GM12891 (cell line): ENCODE measurements around the gene DLX6.

ENCODE experiments used
- DNase-seq: peaks from one replicate; pipeline ENCODE4 v3.0.0; 2011; ENCODE audit warnings: low spot score; ENCODE audit not compliant: insufficient read length
- FAIRE-seq: peaks from 2 replicates; lab custom pipeline; 2011; peaks lifted over from hg19 to GRCh38; lab: Jason Lieb, UNC
- PAX5 ChIP-seq: IDR thresholded peaks from 2 replicates; pipeline ENCODE4 v1.6.1; 2011; ENCODE audit warnings: low read length, moderate library complexity, mild to moderate bottlenecking; ENCODE audit not compliant: insufficient read depth, severe bottlenecking
- POLR2A ChIP-seq: IDR thresholded peaks from 2 replicates; pipeline ENCODE4 v1.6.1; 2011; ENCODE audit warnings: low read depth, low read length, control low read depth
- POLR2AphosphoS5 ChIP-seq: IDR thresholded peaks from 2 replicates; pipeline ENCODE4 v1.6.1; 2011; ENCODE audit warnings: low read depth, low read length, control low read depth
- POU2F2 ChIP-seq: IDR thresholded peaks from 2 replicates; pipeline ENCODE4 v1.6.1; 2011; ENCODE audit warnings: low read depth, mild to moderate bottlenecking, control low read depth, low read length, moderate library complexity
- SPI1 ChIP-seq: IDR thresholded peaks from 2 replicates; pipeline ENCODE4 v1.6.1; 2011; ENCODE audit warnings: low read depth, low read length, control low read depth
- TAF1 ChIP-seq: IDR thresholded peaks from 2 replicates; pipeline ENCODE4 v1.6.1; 2011; ENCODE audit warnings: low read depth, low read length, control low read depth

The DLX6 gene

GRCh38 chr7:96995406-96996110, 9.8 kb upstream of the DLX6 start:
- no peak for FAIRE-seq
- no peak for DNase-seq

DNA sequence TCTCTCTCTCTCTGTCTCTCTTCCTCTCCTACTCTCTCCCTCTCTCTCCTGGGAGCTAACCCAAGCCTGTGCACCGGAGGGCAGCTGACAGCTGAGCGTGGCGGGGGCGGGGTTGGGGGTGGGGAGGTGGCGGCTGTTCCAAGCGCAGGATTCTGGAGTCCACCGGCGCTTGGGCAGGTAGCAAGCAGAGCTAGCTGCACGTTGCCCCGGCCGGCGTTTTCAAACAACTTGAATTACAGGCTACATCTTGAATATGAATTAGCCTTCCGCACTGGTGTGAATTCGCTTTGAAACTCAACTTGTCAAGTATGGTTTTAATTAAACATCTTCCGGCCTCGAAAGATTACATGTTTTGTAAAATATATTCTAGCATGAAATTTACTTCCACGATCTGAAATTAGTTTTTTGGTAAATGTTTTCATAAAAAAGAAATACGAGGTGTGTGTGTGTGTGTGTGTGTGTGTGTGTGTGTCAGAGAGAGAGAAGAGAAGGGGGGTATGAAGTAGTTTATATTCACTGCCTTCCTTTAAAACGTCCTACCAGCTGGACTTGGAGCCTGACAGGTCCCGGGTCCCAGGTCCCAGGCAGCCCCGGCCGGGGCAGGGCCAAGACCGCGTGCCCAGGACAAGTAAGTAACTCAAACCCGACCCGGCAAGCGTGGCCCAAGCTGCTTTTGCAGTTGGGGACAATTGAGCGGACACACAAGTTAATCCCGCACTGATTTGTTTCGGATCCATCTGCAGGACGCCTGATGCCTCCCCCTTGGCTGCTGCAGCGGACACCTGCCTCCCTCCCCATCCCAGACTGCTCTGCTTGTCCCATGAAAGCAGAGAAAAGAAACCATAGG, 9.0 kb upstream of the DLX6 start:
- TF ChIP-seq PAX5 (no peak), POU2F2 (no peak), POLR2A (no peak), TAF1 (no peak), POLR2AphosphoS5 (no peak), SPI1 (no peak)
- no peak for FAIRE-seq
- DNase-seq = no peak

More at GRCh38 chr7:96995406-96996110, 9.8 kb upstream of the DLX6 start:
- TF ChIP-seq POLR2AphosphoS5 (no peak), POU2F2 (no peak)

- no peak for DNase-seq
- no peak for TF ChIP-seq POU2F2
- TF ChIP-seq TAF1 = no peak
- no peak for TF ChIP-seq SPI1
- TF ChIP-seq POLR2A = no peak
- TF ChIP-seq POLR2AphosphoS5 = no peak
- TF ChIP-seq PAX5 = no peak
- FAIRE-seq = no peak
These were observed 8.3 kb upstream of the DLX6 start for GRCh38 chr7:96996958-96997511.

DNA sequence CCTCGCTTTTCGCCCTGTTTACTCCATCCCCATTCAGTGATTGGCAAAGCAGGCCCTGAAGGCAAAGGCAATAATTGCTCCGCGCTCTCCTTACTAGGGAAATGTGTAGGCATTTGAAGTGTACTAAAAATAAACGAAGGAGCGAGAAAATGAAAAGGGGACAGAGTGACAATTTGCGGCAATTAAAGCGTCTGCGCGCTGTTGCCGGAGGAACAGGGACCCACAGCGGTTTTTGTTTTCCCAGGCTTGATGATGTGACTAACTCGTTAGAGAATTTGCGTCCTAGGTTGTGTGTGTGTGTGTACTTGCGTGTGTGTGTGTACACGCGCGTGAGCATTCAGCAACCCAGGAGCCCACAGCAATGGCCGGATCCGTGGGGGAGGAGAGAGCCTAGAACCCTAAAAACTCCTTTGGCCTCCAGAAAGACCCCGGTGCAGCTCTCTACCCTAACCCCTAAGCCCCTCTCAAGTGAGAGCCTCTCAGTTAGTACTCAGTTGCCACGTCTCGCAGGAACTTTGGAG, 7.8 kb upstream of the DLX6 start:
- no peak for FAIRE-seq
- DNase-seq = no peak
- TF ChIP-seq POU2F2 = no peak
- no peak for TF ChIP-seq SPI1
- TF ChIP-seq PAX5 = no peak
- no peak for TF ChIP-seq POLR2A
- TF ChIP-seq POLR2AphosphoS5 = no peak
- TF ChIP-seq TAF1 = no peak

GRCh38 chr7:96998333-96998732, 7.0 kb upstream of the DLX6 start:
- DNase-seq = no peak
- no peak for FAIRE-seq
- TF ChIP-seq POLR2A (no peak), PAX5 (no peak), POU2F2 (no peak), TAF1 (no peak), SPI1 (no peak), POLR2AphosphoS5 (no peak)

DNA sequence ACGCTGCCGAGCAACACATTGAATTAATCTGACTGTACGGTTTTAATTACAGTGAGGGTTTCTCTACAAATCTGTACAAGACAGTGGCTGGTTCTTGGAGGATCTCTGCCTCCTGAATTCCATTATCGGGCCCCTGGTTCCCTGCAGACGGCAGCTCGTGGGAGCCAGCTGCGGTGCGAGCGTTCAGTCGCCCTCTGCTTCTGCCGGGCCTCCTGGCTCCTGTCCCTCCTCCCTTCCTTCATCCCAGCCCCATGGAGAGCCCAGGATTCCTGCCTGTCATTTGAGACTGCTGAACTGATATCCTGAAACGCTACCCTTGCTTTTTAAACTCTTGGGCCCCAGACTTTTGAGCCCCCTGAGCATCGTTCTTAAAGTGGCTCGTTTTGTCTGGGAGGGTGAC, 6.6 kb upstream of the DLX6 start:
- FAIRE-seq (no peak), DNase-seq (no peak)
- TF ChIP-seq SPI1 = no peak
- TF ChIP-seq PAX5 = no peak
- TF ChIP-seq POLR2A = no peak
- no peak for TF ChIP-seq POU2F2
- no peak for TF ChIP-seq POLR2AphosphoS5
- no peak for TF ChIP-seq TAF1

GRCh38 chr7:97001221-97001620, 4.1 kb upstream of the DLX6 start:
- TF ChIP-seq POU2F2 (no peak), SPI1 (no peak), POLR2A (no peak), PAX5 (no peak), POLR2AphosphoS5 (no peak), TAF1 (no peak)
- no peak for FAIRE-seq
- DNase-seq = no peak

DNA sequence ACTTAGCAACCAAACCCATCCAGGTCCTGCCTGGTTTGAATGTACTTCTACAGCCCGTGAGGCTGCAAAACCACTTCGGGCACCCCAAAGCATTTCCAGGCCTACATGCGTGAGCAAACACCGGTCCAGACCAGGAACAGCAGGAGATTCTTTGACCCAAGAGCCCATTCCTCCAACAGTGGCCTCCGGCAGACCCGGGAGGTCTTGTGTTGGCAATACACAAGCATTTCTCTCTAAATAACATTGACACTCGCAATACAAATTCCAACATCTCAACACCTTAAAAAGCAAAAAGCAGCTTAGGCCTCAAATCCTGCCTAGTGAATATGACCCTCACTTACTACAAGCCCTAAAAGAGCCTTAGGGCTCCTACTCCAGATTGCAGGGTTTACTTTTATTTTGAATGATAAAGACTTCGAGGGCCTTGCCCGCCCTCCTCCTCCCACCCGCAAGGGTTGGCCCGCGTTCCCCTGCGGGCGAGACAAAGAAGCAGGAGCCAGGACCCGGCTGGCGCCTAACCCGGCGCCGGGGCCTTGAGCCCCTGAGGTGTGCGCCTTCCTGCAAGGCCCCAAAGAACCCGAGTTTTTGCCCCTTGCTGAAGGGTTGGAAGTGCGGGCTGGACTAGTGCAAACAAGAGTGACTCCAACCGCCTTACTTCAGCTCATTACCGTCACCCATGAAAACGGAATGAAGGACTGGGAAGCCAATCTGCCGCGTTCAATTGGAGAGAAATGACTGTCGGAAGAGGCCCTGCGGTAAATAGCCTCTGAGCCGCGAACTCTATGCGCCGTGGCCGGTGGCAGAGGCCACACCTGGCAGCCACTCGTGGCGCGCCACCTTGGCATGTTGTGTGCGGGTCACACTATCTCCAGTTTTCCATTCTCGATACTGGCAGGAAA, 3.4 kb upstream of the DLX6 start:
- TF ChIP-seq SPI1 = no peak
- no peak for DNase-seq

More for the DNA sequence above, 3.4 kb upstream of the DLX6 start:
- FAIRE-seq = no peak
